BE2C (cell line): ENCODE data around the gene SIL1.
"Not testable (repeated sequence)": the region's sequence is repeated elsewhere in the genome, so short reads cannot be mapped to it uniquely, and the experiment has no call there.

Experiments
- DNase-seq: peaks from one replicate; pipeline ENCODE4 v3.0.0-alpha.2; 2020
- H3K27me3 ChIP-seq: fragments of 250-450 bp; sonication (Bioruptor Pico); 2 replicates; pipeline ENCODE4 v1.5.1; 2020; ENCODE audit warnings: mild to moderate bottlenecking
- H3K36me3 ChIP-seq: fragments of 250-450 bp; sonication (Bioruptor Pico); 2 replicates; pipeline ENCODE4 v1.5.1; 2020; ENCODE audit warnings: mild to moderate bottlenecking
- H3K4me1 ChIP-seq: fragments of 250-450 bp; sonication (Bioruptor Pico); 2 replicates; pipeline ENCODE4 v1.5.1; 2020
- H3K4me3 ChIP-seq: 2 replicates; pipeline ENCODE4 v1.5.1; 2011; ENCODE audit warnings: low read depth, low read length
- H3K9me3 ChIP-seq: fragments of 250-450 bp; sonication (Bioruptor Pico); 2 replicates; pipeline ENCODE4 v1.5.1; 2020
- TF ChIP-seq, protein P1 (sequence below): IDR thresholded peaks from 2 replicates; pipeline ENCODE4 v1.5.1; 2012; ENCODE audit warnings: mild to moderate bottlenecking, low read depth, low read length

Gene SIL1

GRCh38 chr5:139167952-139168720 is 30.0 kb downstream of the SIL1 start:
- peak overlapping the region; percentile 33; the same call in 1 of the 2 replicates for H3K4me3 ChIP-seq
- no peaks in the 10 kb centered on the region for H3K27me3 ChIP-seq
- no peaks in the 10 kb centered on the region for H3K36me3 ChIP-seq
- no peaks in the 10 kb centered on the region for H3K4me1 ChIP-seq
- DNase-seq = peak; percentile 29
- TF ChIP-seq, protein P1, sequence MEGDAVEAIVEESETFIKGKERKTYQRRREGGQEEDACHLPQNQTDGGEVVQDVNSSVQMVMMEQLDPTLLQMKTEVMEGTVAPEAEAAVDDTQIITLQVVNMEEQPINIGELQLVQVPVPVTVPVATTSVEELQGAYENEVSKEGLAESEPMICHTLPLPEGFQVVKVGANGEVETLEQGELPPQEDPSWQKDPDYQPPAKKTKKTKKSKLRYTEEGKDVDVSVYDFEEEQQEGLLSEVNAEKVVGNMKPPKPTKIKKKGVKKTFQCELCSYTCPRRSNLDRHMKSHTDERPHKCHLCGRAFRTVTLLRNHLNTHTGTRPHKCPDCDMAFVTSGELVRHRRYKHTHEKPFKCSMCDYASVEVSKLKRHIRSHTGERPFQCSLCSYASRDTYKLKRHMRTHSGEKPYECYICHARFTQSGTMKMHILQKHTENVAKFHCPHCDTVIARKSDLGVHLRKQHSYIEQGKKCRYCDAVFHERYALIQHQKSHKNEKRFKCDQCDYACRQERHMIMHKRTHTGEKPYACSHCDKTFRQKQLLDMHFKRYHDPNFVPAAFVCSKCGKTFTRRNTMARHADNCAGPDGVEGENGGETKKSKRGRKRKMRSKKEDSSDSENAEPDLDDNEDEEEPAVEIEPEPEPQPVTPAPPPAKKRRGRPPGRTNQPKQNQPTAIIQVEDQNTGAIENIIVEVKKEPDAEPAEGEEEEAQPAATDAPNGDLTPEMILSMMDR = no peak
- peaks cover 5% of the 10 kb centered on the region; the same call in 1 of the 2 replicates for H3K9me3 ChIP-seq

- no peaks in the 10 kb centered on the region for H3K36me3 ChIP-seq
- H3K9me3 ChIP-seq = peaks cover 5% of the 10 kb centered on the region; the same call in 1 of the 2 replicates
- no peak for DNase-seq
- H3K27me3 ChIP-seq = no peaks in the 10 kb centered on the region
- H3K4me3 ChIP-seq = no peak overlapping the region
- H3K4me1 ChIP-seq = no peaks in the 10 kb centered on the region
- TF ChIP-seq, protein P1 = no peak
Observed at GRCh38 chr5:139167533-139167932, 30.6 kb downstream of the SIL1 start.

DNA sequence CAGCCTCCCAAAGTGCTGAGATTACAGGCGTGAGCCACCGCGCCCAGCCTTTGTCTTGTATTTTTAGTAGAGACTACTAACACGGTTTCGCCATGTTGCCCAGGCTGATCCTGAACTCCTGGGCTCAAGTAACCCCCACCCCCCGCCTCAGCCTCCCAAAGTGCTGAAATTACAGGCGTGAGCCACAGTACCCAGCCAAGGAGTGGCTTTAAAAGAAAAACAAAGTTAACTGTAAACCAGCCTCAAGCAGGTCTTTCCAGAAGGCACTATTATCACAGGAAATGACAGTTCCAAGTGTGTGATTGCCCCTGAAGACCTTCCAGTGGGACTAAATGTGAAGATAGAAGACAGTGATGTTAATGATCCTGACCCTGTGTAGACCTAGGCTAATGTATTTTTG is 31.1 kb downstream of the SIL1 start:
- DNase-seq = no peak
- TF ChIP-seq, protein P1 = no peak
- Histone ChIP-seq H3K27me3 (no peaks in the 10 kb centered on the region), H3K4me1 (no peaks in the 10 kb centered on the region), H3K4me3 (no peak overlapping the region), H3K9me3 (peaks cover 3% of the 10 kb centered on the region; the same call in 1 of the 2 replicates), H3K36me3 (no peaks in the 10 kb centered on the region)

DNA sequence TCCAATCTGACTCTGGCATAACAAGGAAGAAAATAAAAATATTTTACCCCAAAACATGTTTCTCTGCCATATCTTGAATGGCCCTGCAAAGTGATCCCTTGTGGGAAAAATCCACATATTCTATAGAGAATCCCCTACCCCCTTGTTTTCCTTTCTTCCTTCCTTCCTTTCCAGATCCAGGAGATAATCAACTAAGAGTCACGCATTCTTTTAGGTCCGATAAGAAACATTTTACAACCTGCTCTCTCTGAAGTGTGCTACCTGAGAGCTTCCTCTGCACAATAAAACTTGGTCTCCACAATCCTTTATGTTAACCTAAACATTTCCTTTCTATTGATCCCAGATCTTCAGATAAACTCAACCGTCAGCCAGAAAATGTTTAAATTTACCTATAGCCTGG is 33.3 kb downstream of the SIL1 start:
- H3K36me3 ChIP-seq, H3K4me1 ChIP-seq, H3K9me3 ChIP-seq, DNase-seq, H3K27me3 ChIP-seq, H3K4me3 ChIP-seq: not testable (repeated sequence)

DNA sequence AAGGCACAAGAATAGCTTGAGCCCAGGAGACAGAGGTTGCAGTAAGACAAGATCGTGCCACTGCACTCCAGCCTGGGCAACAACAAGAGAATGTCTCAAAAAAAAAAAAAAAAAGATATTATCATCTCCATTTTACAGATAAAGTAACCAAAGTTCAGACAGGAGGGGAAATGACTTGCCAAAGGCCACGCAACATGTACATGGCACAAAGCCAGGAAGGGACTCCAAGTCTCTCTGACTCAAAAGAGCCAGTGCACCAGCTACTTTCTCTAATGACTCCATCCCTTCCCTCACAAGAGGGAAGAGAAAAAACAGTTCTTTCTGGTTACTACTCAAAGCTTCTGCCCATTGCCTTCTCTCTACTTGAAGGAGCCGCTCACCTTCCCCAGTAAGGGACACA is 34.1 kb downstream of the SIL1 start:
- no peak for DNase-seq
- H3K36me3 ChIP-seq = no peaks in the 10 kb centered on the region
- TF ChIP-seq, protein P1 = no peak
- no peaks in the 10 kb centered on the region for H3K9me3 ChIP-seq
- H3K4me3 ChIP-seq = no peak overlapping the region
- H3K4me1 ChIP-seq = no peaks in the 10 kb centered on the region
- no peaks in the 10 kb centered on the region for H3K27me3 ChIP-seq

DNA sequence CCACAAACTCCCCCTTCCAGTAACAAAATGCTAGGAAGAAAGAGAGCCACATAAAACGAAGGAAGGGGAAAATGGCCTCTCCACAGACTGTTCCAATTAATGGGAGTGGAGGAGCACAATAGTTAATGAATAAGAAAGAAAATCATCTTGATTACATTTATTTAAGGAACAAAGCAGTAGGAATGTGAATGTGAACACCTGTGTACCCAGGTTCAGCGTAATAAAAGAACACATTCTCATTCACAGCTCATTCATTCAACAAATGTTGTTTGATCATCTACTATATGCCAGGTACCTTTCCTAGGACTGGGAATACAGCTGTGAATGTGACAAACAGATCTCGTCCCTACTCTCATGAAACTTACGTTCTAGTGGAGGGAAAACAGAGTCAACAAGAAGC is 35.7 kb downstream of the SIL1 start:
- Histone ChIP-seq H3K4me1 (no peaks in the 10 kb centered on the region), H3K4me3 (no peak overlapping the region), H3K36me3 (no peaks in the 10 kb centered on the region), H3K27me3 (no peaks in the 10 kb centered on the region), H3K9me3 (no peaks in the 10 kb centered on the region)
- no peak for DNase-seq
- TF ChIP-seq, protein P1 = no peak
